ENCODE results near the gene WNT10A.
"Not testable (repeated sequence)": the region's sequence is repeated elsewhere in the genome, so short reads cannot be mapped to it uniquely, and the experiment has no call there.

Gene WNT10A

DNA sequence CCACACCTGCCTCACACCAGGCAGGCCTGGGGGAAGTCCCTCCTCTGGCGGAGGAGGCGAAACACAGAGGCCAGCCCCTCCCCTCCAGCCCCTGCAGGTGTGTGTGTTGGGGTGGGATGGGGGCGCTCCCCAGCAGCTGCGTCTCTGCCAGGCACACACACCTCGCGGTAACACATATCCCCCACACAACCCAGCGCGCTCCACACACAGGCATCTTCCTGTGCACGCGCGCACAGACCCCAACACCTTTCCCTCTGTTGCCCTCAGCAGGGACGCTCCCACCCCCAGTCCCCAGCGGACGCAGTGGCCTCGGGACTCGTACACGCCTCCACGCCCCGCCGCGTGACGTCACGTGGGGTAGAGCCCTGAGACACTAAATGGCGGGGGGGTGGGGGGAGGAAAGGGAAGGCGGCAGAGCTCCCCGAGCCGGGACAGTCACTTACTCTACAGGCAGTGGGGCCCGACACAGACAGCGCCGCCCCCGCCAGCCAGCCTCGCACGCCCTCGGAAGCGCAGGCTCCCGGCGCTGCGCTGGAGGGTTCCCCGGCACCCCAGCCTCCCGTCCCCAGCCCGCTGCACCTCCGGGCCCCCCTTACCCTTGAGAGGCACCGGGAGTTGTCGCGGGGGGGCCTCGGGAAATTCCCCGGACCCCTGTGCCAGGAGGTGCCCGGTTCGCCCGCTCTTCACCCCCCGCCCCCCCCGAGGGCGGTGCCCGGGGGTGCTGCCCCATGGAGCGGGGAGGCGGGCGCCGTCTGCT is at the start of gene WNT10A:
WNT10A (plus strand) TSS at position 751 of the 757 bp plus-strand sequence. CDS start 144 bp downstream, outside the sequence.
- DNase-seq, result no peak

DNA sequence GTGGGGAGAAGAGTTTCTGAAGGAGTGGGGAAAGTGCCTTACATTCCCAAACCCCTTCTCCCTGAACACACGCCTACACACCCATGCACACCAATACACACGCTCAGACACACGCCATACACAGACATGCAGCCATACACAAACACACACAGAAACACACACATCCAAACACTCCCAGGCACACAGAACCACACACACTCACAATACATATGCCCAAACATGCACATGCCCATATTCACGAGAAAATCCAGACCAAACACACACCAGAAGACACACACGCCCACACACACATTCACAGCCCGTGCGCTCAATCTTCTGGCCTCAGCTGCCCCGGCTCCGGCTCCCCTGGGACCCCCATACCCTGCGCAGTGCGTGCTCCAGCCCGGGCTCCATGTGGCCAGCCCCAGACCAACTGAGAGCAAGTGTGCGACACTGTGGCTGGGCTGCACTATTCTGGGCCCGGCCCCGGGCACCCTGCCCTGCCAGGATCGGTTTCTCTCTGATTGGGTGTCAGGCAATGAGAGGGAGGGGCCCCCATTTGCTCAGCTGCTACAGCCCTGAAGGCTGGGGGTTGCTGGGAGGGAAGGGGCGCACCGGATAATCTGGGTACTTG is 49.2 kb upstream of the WNT10A start, which contains the start of gene PRKAG3:
PRKAG3 (minus strand) TSS at position 426 of the 613 bp plus-strand sequence.
- DNase-seq, result no peak

DNA sequence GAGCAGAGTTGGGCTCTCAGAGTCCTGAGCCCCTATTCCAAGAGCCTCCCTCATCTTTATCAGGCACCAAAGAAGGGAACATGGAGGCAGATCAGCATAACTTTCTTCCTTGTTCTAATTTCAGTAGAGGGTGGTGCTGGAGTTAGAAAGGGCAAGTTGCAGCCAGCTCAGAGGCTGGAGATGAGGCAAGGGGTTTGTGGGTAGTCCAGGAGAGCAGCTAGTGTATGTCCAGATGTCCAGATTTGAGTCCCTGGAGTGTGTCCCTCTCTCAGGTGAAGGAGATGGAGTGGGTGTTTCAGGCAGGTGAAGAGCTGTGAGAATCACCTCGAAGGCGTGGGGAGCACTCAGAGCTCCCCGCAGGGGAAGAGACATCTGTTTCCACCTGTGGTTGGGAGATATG is 48.6 kb upstream of the WNT10A start:
- DNase-seq, result no peak

DNA sequence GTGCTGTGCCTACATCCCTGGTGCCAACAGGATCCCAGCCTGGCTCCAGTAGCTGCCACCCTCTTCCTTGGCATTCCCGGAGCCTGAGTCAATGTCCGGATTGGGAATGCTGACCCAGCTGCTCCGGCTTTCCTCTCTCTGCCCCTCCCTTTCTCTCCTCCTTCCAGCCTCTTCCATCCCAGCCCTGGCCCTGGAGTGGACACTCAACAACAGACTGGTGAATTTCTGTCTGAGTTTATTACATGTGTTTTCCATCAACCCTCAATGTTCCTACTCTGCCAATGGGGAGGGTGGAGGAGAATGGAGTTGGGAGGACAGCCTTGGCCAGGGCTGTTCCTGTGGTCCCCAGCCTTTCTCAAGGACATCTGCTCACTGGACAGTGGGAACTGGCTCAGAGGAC is 48.1 kb upstream of the WNT10A start:
- no peak for DNase-seq

DNA sequence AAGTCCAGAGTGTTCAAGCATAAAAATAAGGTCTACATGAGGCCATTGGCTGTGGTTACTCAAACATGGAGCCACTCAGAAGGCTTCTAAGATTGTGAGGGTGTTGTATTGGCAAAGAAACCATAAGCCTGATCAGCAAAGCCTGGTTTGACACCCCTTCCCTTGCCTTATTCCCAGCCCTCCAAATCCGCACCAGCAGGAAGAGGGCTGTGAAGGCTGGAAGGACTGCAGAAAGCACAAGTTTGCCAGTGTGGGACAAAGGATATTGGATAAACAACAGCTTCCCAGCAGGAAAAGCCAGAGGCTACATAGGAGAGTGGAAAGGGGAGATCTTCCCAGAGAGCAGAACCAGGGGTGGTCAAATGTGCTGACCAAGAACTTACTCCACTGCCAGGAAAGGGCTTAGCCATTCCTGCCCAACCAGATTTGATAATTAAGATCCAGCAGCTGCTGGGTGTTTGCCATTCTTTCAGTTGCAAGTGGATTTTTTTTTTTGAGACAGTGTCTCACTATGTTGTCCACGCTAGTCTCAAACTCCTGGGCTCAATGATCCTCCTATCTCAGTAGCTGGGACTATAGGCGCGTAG is 47.5 kb upstream of the WNT10A start:
- DNase-seq, result no peak

DNA sequence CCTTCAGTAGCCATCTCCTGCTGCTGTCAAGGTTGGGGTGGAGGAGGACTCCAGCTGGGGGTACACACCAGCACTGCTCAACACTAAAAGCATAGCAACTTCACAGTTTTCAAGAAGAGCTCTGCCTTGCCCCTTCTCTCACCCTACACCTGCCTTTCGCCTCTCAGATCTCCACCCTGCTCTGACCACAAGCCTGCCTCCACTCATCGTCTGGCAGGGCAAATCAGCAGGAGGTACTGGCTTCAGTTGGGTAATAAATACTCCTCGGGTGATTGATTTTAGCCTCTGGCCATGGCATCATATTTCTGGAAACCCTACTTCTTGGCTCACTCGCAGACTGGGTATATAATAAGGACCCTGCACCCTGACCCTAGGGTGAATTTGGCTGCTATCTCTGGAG is 46.0 kb upstream of the WNT10A start:
- no peak for DNase-seq

DNA sequence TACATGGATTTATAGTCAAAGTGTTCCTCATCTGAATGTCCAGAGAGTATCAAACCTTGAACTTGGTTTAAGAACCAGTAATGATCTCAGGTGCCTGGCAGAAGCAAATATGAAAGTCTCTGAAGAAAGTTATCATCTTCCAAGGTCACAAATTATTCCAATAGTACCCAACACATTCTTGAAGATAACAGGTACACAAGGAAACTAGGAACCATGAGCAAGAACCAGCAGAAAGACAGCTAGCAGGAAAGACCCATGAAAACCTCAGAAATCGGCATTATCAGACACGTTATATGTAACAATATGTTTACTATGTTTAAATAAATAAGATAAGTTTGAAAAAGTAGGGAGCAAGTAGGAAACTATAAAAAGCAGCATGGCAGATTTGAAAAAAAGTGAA is 43.2 kb upstream of the WNT10A start:
- no peak for DNase-seq

DNA sequence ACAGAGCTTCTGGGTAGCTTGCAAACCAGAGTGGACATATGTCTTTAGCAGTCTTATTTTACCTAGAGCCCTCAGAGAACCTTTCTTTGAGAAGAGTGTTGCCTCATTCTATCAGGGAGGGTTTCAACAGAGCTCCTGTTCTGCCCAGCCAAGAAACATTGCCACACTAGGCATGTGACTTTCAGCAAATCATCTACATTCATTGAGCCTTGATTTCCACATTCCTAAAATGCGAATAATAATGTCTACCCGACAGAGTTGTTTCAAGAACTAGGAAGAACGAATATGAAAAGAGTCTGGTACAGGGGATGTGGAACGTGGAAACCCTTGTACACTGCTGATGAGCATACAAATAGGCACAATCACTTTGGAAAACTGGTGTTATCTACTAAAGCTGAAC is 41.2 kb upstream of the WNT10A start:
- DNase-seq, result no peak

DNA sequence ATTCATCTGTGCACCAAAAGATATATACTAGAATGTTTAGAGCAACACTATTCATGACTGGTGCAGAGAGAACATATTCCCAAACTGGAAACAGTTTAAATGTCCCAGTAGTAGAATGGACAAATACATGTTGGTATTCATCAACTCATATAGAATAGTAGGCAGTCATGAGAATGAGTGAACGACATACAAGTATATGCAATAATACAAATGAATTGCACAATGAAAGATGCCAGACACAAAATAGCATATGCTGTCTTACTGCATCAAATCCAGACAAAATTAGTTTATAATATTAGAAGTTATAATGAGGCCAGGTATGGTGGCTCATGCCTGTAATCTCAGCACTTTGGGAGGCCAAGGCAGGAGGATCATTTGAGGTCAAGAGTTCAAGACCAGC is 40.8 kb upstream of the WNT10A start:
- DNase-seq, result no peak

DNA sequence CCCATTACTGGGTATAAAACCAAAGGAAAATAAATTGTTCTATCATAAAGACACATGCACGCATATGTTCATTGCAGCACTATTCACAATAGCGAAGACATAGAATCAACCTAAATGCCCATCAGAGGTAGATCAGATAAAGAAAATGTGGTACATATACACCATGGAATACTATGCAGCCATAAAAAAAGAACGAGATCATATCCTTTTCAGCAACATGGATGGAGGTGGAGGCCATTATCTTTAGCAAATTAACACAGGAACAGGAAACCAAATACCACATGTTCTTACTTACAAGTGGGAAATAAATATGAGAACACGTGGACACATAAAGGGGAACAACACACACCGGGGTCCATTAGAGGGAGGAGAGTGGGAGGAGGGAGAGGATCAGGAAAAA is 36.3 kb upstream of the WNT10A start:
- DNase-seq, result not testable (repeated sequence)

DNA sequence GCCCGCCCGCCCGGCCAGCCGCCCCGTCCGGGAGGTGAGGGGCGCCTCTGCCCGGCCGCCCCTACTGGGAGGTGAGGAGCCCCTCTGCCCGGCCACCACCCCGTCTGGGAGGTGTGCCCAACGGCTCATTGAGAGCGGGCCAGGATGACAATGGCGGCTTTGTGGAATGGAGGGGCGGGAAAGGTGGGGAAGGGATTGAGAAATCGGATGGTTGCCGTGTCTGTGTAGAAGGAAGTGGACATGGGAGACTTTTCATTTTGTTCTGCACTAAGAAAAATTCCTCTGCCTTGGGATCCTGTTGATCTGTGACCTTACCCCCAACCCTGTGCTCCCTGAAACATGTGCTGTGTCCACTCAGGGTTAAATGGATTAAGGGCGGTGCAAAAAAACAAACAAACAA is 33.7 kb upstream of the WNT10A start:
- not testable (repeated sequence) for DNase-seq

DNA sequence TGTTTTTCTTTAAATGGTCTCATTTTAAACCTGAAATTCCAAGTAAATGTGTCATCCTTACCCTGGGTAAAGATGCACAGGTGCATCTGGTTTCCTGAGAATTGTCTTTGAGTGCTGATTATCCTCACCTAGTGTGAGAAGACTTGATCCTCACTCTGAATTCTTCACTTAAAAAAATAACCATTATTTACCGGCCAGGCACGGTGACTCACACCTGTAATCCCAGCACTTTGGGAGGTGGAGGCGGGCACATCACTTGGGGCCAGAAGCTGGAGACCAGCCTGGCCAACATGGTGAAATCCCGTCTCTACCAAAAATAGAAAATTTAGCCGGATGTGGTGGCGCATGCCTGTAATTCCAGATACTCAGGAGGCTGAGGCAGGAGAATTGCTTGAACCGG is 30.9 kb upstream of the WNT10A start:
- no peak for DNase-seq

DNA sequence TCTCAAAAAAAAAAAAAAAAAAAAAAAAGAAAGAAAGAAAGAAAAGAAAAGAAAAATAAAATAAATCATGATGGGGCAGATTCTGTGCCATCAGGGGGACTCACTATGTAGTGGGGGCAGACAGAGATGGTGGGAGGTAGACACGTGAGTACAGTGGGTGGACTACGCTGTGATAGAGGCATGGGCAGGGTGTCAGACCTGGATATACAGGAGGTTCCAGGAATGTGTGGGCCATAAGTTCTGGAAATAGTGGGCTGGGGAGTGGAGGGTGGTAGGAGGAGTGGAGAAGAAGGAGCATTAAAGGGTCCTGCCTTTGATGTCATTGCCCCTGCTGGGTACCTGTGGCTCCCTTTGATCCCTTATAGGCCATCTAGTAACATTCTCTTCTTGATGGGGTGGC is 29.9 kb upstream of the WNT10A start:
- DNase-seq, result no peak

DNA sequence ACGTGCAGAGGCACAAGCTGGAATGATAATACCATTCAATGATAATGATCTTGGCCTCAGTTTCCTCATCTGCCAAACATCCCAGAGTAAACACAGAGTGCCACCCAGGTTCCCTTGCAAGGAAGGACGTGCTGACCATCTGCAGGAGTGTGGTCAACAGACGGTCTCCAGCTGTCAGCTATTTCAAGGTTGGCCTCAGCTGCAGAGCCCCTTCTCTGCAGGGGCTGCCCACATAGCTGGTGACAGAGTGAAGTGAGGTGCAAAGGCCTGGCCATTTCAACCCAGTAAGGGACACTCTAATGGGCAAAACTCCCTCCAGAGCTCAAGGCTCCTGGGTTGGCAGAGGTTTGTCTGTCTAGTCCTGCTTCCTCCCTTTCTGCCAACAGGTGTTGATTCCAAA is 29.4 kb upstream of the WNT10A start:
- DNase-seq, result no peak

DNA sequence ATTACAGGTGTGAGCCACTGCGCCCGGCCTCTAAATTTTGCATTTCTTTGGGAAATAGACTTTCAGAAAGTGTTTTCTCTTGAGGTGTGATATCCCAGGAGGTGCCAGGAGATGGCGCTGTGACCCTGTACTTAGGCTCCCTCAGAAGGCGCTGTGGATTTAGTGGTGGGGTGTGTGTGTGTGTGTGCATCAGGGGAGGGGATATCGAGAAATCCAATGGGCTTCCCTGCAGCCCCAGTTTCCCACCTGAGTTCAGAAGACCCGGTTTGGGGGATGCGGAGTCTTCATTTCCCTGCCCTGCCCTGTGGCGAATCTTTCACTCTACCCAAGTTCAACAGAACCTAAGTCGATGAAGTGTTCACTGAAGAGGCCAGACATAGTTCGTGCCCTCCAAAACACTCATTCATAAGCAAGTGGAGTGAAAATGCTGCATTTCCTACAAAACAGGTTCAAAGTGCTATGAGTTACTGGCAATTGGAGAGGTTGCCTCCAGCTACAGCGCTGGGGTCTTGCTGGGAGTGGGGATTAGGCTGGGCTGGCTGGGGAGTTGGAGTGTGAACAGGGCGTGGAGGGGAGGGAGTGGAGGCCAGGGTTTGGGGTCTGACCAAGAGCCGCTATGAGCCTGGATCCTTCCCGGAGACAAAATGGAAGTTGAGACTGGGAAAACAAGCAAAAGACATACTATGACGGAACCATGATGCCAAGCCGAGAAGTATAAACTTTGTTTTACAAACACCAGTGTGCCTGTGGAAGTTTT is 27.6 kb upstream of the WNT10A start:
- peak; percentile 13 for DNase-seq

DNA sequence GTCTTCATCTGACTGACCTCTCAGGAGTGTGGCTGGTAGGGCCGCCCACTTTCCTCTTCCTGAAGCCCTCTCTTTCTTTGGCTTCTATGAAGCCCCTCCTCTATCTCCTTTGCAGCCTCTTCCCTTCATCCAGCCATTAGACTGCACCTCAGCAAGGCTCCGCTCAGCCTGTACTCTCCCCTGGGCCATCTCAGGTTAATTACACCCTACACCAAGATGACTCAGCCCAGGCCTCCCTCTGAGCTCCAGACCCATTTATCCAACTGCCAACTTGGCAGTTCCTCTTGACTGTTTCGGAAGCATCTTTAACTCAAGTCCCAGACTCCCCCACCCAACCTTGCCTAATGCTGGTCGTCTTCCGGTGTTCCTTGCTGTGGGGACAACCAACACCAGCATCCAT is 26.9 kb upstream of the WNT10A start:
- no peak for DNase-seq

DNA sequence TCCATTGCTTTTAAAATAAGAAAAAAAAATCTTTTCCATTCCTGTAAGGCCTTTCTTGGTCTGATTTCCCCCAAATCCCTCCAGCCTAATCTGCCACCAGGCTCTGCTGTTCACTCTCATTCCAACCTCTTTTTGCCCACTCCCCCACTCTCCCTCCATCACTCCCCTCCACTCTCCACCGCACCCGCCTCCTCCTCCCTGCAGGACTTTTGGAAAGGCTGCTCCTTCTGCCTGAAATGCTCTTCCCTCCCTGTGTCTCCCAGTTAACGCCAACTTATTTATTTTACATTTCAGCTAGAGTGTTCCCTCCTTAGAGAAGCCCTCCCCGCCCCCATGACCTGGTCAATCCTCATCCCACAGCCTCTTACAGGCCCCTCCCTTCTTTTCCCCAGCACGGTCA is 25.8 kb upstream of the WNT10A start:
- no peak for DNase-seq

DNA sequence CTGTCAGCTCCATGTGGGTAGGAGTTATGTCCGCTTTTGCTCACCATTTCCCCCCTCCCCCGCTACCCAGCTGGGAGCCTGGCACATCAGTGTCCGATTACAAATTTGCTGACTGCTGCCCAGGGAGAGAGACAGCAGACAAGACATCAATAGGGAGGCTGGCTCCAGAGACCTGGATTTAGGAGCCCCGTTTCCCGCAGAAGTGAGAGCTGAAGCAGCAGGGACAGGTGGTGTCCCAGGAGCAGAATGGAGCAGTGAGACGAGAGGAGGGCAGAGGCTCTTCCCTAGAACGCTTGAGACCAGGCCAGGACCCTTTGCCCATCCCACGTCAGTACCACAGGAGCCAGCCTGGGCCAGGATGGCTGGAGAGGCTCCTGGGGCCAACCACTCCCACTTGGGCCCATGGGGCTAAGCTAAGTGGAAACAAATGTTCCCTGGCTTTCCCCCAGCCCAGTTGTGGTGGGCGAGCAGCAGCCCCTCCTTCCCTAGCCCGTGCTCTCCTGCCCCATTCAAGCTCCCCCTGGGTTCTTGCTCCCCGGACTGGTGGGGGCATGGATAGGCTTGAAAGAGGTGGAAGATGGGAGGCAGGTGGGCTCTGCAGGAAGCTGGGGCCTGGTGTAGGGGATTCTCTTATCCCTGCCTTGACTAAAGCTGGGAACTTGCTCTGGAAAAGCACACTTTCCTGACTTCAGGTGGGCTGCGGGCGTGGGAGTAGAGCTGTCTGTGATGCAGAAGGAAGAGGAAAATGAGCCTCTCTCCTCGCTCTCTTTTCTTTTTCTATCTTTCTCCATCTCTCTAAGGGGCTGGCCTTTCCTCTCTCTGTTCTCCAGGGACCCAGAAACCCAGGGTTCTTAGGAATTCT is 25.1 kb upstream of the WNT10A start:
- no peak for DNase-seq

DNA sequence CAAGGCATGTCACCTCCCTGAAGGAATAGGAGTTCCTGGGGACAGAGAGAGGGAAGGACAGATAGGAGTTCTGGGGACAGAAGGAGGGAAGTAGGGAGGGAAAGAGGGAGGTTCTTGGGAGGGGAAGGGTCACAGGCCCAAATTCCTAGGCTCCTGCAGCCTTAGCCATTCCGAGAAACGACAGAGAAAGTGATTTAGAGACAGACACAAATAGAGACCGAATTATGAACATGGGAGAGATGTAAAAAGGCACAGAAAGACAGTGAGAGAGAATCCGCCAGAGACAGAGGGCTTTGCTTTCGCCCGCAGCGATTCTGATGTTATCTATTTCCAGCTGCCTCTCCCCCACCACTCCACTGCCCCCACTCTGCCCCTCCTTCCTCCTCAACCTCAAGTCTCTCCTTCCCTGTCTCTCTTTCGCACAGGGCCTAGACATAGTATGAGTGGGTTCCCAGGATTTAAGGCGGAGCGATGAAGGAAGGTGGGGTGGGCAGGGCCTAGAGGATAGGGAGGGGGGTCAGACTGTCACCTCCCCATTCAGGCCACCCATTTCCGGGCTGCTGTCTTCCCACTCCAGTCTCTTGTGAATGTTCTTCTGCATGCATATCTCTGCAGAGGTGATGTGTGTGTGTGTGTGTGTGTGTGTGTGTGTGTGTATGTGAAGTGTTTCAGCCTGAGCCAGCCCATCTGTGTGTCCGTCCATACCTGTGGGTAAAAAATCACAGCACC is 24.3 kb upstream of the WNT10A start:
- DNase-seq, result no peak

DNA sequence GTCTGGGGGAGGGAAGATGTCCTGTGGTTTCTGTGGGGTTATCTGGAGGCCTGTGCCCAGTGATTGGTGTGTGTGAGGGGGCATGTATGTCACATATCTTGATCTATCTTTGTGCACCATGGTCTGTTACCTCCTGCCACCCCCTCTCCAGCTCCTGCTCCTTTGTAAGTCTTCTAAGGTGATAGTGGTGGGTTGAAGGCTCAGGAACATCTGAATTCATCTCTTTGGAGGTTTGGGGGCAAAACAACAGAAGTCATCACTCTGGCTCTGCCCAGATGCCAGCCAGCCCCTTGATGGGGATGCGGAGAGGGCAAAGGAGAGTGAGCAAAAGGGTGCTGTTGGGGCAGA is 23.8 kb upstream of the WNT10A start:
- no peak for DNase-seq

DNA sequence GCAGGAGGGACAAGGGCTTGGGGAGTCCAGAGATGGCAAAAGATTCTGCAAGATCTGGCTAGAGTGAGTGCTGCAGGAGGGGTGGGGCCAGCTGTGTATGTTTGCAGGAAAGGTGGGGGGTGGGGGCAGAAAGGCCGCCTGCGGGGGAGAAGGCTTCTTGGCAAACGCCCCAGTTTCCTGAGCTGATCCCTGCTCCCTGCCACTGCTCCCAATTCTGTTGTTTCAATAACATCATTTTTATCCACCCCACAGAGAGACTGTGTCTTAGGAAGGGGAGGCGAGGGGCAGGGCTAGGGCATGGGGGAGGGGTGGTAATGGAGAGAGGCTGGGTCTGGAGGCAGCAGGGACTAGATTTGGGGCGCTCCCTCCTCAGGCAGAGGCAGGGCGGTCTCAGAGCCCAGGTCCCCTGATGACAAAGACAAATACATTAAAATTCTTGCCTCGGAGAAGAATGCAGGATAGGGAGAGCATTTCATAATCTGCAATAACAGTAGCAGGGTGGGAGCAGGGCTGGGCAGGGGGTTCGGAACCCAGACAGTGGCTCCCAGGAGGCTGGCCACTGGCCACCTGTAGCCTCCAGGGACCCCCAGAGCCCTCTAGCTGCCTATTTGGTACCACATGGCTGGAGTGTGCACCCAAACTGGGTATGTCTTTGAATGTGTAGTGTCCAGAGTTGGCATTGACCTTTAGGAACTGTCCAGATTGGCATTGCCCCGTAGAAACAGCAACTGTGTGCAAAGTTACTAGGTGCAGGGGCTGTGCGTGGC is 23.1 kb upstream of the WNT10A start:
- no peak for DNase-seq

All from NCI-H1092 (cell line).